ENCODE measurements around the gene MRPS15. TPM values are rescaled to one million over a fixed set of nuclear protein-coding genes. Genes with fewer than 3 reads are reported as not detected.

Gene MRPS15
- total RNA-seq, 1 experiment from 2014 or later: 101 TPM

- Mint-ChIP-seq H3K36me3 (ENCODE audit: insufficient read depth, unreplicated experiment) (peaks cover 7% of the 10 kb centered on the region), H3K4me1 (ENCODE audit: insufficient read depth, unreplicated experiment) (peaks cover 15% of the 10 kb centered on the region), H3K4me3 (ENCODE audit: unreplicated experiment) (no peak overlapping the region), H3K27me3 (ENCODE audit: insufficient read depth, unreplicated experiment) (no peaks in the 10 kb centered on the region), H3K27ac (ENCODE audit: low read depth, unreplicated experiment) (no peak overlapping the region), H3K9me3 (ENCODE audit: unreplicated experiment) (no peaks in the 10 kb centered on the region)
- BruUV-seq (replicated peaks): no TSS peak
- CTCF ChIA-PET: interaction anchor here (2.2 kb wide), 1 partner anchor 83 kb away, joined by 10 read pairs; no protein-coding TSS in a partner anchor
- intact Hi-C loops (cut with micrococcal nuclease): no loop called here
- DNase-seq (ENCODE audit: unreplicated experiment): no peak
- POLR2A ChIA-PET: interaction anchor here (1.6 kb wide), 1 partner anchor 25 kb away, joined by 3 read pairs; no protein-coding TSS in a partner anchor
- TF ChIP-seq CTCF (IDR thresholded peaks at IDR 0.05; ENCODE audit: unreplicated experiment): no peak
Measured at GRCh38 chr1:36425791-36426190, 38.4 kb downstream of the MRPS15 start.

GRCh38 chr1:36421649-36422048, 42.5 kb downstream of the MRPS15 start:
- BruUV-seq (replicated peaks): no TSS peak
- intact Hi-C loops (cut with micrococcal nuclease): loop anchor here (1.0 to 2.0 kb wide), 5 partner anchors 53 to 233 kb away; partner anchors contain the start of gene SH3D21
- TF ChIP-seq CTCF (IDR thresholded peaks at IDR 0.05; ENCODE audit: unreplicated experiment): no peak
- CTCF ChIA-PET: interaction anchor here (0.6 to 2.4 kb wide), 19 partner anchors 10 to 233 kb away, joined by 3 to 18 read pairs (median 3); partner anchors contain the start of genes LSM10 and STK40
- H3K4me1 Mint-ChIP-seq (ENCODE audit: insufficient read depth, unreplicated experiment): peaks cover 19% of the 10 kb centered on the region
- no peaks in the 10 kb centered on the region for H3K27me3 Mint-ChIP-seq (ENCODE audit: insufficient read depth, unreplicated experiment)
- DNase-seq (ENCODE audit: unreplicated experiment): no peak
- H3K36me3 Mint-ChIP-seq (ENCODE audit: insufficient read depth, unreplicated experiment): peaks cover 7% of the 10 kb centered on the region
- no peaks in the 10 kb centered on the region for H3K9me3 Mint-ChIP-seq (ENCODE audit: unreplicated experiment)
- H3K27ac Mint-ChIP-seq (ENCODE audit: low read depth, unreplicated experiment): peak overlapping the region; percentile 76
- no peak overlapping the region for H3K4me3 Mint-ChIP-seq (ENCODE audit: unreplicated experiment)
- POLR2A ChIA-PET: interaction anchor here (1.0 to 1.6 kb wide), 5 partner anchors 28 to 122 kb away, joined by 3 to 5 read pairs (median 4); partner anchors contain the start of genes OSCP1 and SH3D21

- Mint-ChIP-seq H3K9me3 (ENCODE audit: unreplicated experiment) (no peaks in the 10 kb centered on the region), H3K4me3 (ENCODE audit: unreplicated experiment) (no peak overlapping the region), H3K27me3 (ENCODE audit: insufficient read depth, unreplicated experiment) (no peaks in the 10 kb centered on the region), H3K27ac (ENCODE audit: low read depth, unreplicated experiment) (peak overlapping the region; percentile 76), H3K4me1 (ENCODE audit: insufficient read depth, unreplicated experiment) (peaks cover 12% of the 10 kb centered on the region), H3K36me3 (ENCODE audit: insufficient read depth, unreplicated experiment) (peaks cover 7% of the 10 kb centered on the region)
- BruUV-seq (replicated peaks): no TSS peak
- POLR2A ChIA-PET: interaction anchor here (1.0 to 2.1 kb wide), 5 partner anchors 23 to 34 kb away, joined by 3 to 7 read pairs (median 4); partner anchors contain the start of genes LSM10 and OSCP1
- intact Hi-C loops (cut with micrococcal nuclease): loop anchor here (1.0 to 2.0 kb wide), 8 partner anchors 35 to 322 kb away; partner anchors contain the start of genes SH3D21 and TRAPPC3
- CTCF ChIA-PET: interaction anchor here (0.6 to 2.3 kb wide), 16 partner anchors 8 to 271 kb away, joined by 3 to 36 read pairs (median 4); partner anchors contain the start of genes LSM10 and TRAPPC3
- DNase-seq (ENCODE audit: unreplicated experiment): peak; percentile 83
- peak; percentile 96 for TF ChIP-seq CTCF (IDR thresholded peaks at IDR 0.05; ENCODE audit: unreplicated experiment)
Measured at GRCh38 chr1:36420836-36421317, 43.3 kb downstream of the MRPS15 start.

- Mint-ChIP-seq H3K27me3 (ENCODE audit: insufficient read depth, unreplicated experiment) (no peaks in the 10 kb centered on the region), H3K9me3 (ENCODE audit: unreplicated experiment) (no peaks in the 10 kb centered on the region), H3K4me1 (ENCODE audit: insufficient read depth, unreplicated experiment) (peaks cover 8% of the 10 kb centered on the region), H3K27ac (ENCODE audit: low read depth, unreplicated experiment) (no peak overlapping the region), H3K36me3 (ENCODE audit: insufficient read depth, unreplicated experiment) (peaks cover 2% of the 10 kb centered on the region), H3K4me3 (ENCODE audit: unreplicated experiment) (no peak overlapping the region)
- POLR2A ChIA-PET: interaction anchor here (0.6 to 2.1 kb wide), 3 partner anchors 23 to 114 kb away, joined by 3 to 7 read pairs (median 5); partner anchors contain the start of genes LSM10 and SH3D21
- TF ChIP-seq CTCF (IDR thresholded peaks at IDR 0.05; ENCODE audit: unreplicated experiment): no peak
- DNase-seq (ENCODE audit: unreplicated experiment): no peak
- CTCF ChIA-PET: interaction anchor here (0.6 to 2.3 kb wide), 20 partner anchors 9 to 1395 kb away, joined by 3 to 36 read pairs (median 4); partner anchors contain the start of genes LSM10 and TRAPPC3
- intact Hi-C loops (cut with micrococcal nuclease): loop anchor here (1.0 to 2.0 kb wide), 6 partner anchors 34 to 321 kb away; partner anchors contain the start of genes SH3D21 and TRAPPC3
- no TSS peak for BruUV-seq (replicated peaks)
Measured at GRCh38 chr1:36420409-36420808, 43.8 kb downstream of the MRPS15 start.

All from MCF 10A (cell line).